Measurements from ENCODE around the gene ST3GAL6. TPM values are rescaled to one million over a fixed set of nuclear protein-coding genes. Genes with fewer than 3 reads are reported as not detected.

ST3GAL6 gene
- total and polyA plus RNA-seq, 2 of the 13 experiments (the other 11 are each of a cell fraction or from before 2014, with no cell fraction given) = 17.5 to 23.2 TPM

- TF ChIP-seq ZNF3 (CRISPR knock-in tag; IDR thresholded peaks at IDR 0.05) (0 out of 2 replicates have a peak, but pooled peaks have one; percentile 46), FOSL2 (CRISPR knock-in tag; IDR thresholded peaks at IDR 0.05) (peak; percentile 68), XBP1 (CRISPR knock-in tag; IDR thresholded peaks at IDR 0.05) (no peak), KDM6A (CRISPR knock-in tag; IDR thresholded peaks at IDR 0.05; ENCODE audit: low read depth) (no peak), DPF2 (CRISPR knock-in tag; IDR thresholded peaks at IDR 0.05; ENCODE audit: borderline replicate concordance, low read depth) (0 out of 2 replicates have a peak, but pooled peaks have one; percentile 35), GATAD1 (CRISPR knock-in tag; IDR thresholded peaks at IDR 0.05) (peak; percentile 28; the same call in 1 of the 2 replicates), RBM39 (IDR thresholded peaks at IDR 0.05; ENCODE audit: low read depth, low read length, poor library complexity, severe bottlenecking) (no peak), ZNF121 (CRISPR knock-in tag; IDR thresholded peaks at IDR 0.05) (peak; percentile 99), FOXK2 (IDR thresholded peaks at IDR 0.05) (no peak), MTF1 (CRISPR knock-in tag; IDR thresholded peaks at IDR 0.05) (no peak), ZNF205 (CRISPR knock-in tag; IDR thresholded peaks at IDR 0.05) (0 out of 2 replicates have a peak, but pooled peaks have one; percentile 65), ELF3 (CRISPR knock-in tag; IDR thresholded peaks at IDR 0.05) (peak; percentile 41; the same call in 1 of the 2 replicates), ZNF782 (CRISPR knock-in tag; IDR thresholded peaks at IDR 0.05; ENCODE audit: borderline replicate concordance) (no peak), EED (CRISPR knock-in tag; IDR thresholded peaks at IDR 0.05) (no peak), MXD3 (CRISPR knock-in tag; IDR thresholded peaks at IDR 0.05) (no peak), HMG20A (CRISPR knock-in tag; IDR thresholded peaks at IDR 0.05; ENCODE audit: borderline replicate concordance) (peak; percentile 79), TFDP1 (CRISPR knock-in tag; IDR thresholded peaks at IDR 0.05; ENCODE audit: borderline replicate concordance) (no peak), CERS6 (CRISPR knock-in tag; IDR thresholded peaks at IDR 0.05) (no peak), ATM (IDR thresholded peaks at IDR 0.05; ENCODE audit: borderline replicate concordance) (no peak), ZNF629 (CRISPR knock-in tag; conservative IDR thresholded peaks at IDR 0.05) (peak; percentile 47), MED1 (CRISPR knock-in tag; IDR thresholded peaks at IDR 0.05) (peak; percentile 55; the same call in 1 of the 2 replicates), HMG20B (CRISPR knock-in tag; conservative IDR thresholded peaks at IDR 0.05) (peak; percentile 39; the same call in 1 of the 2 replicates), ISL2 (CRISPR knock-in tag; IDR thresholded peaks at IDR 0.05) (peak; percentile 79), TARDBP (CRISPR knock-in tag; IDR thresholded peaks at IDR 0.05) (peak; percentile 82), MTA1 (CRISPR knock-in tag; IDR thresholded peaks at IDR 0.05; ENCODE audit: borderline replicate concordance) (no peak)
- TF ChIP-seq, protein P1, sequence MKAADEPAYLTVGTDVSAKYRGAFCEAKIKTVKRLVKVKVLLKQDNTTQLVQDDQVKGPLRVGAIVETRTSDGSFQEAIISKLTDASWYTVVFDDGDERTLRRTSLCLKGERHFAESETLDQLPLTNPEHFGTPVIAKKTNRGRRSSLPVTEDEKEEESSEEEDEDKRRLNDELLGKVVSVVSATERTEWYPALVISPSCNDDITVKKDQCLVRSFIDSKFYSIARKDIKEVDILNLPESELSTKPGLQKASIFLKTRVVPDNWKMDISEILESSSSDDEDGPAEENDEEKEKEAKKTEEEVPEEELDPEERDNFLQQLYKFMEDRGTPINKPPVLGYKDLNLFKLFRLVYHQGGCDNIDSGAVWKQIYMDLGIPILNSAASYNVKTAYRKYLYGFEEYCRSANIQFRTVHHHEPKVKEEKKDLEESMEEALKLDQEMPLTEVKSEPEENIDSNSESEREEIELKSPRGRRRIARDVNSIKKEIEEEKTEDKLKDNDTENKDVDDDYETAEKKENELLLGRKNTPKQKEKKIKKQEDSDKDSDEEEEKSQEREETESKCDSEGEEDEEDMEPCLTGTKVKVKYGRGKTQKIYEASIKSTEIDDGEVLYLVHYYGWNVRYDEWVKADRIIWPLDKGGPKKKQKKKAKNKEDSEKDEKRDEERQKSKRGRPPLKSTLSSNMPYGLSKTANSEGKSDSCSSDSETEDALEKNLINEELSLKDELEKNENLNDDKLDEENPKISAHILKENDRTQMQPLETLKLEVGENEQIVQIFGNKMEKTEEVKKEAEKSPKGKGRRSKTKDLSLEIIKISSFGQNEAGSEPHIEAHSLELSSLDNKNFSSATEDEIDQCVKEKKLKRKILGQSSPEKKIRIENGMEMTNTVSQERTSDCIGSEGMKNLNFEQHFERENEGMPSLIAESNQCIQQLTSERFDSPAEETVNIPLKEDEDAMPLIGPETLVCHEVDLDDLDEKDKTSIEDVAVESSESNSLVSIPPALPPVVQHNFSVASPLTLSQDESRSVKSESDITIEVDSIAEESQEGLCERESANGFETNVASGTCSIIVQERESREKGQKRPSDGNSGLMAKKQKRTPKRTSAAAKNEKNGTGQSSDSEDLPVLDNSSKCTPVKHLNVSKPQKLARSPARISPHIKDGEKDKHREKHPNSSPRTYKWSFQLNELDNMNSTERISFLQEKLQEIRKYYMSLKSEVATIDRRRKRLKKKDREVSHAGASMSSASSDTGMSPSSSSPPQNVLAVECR (CRISPR knock-in tag; IDR thresholded peaks at IDR 0.05; ENCODE audit: borderline replicate concordance) = peak; percentile 38; the same call in 1 of the 2 replicates
Measured at GRCh38 chr3:98812851-98813374, 49.8 kb downstream of the ST3GAL6 start (continued).
